ENCODE results near the gene MRTFA.

DNA sequence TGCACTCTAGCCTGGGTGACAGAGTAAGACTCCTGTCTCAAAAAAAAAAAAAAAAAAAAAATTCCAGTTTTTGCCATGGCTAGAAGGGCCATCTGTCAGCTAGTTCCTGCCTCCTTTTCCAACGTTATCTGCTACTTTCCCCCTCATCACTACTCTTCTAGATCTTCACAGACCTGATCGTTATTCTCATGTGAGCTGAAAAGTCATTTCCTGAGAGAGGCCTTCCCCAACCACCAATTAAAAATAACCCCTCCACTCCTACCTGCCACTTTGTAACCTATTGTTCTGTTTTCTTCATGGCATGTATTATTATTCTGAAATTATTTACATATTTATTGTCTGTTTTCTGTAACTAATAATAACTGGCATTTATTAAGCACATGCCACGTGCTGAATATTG, 241.9 kb downstream of the MRTFA start:
- TF ChIP-seq, protein P1, sequence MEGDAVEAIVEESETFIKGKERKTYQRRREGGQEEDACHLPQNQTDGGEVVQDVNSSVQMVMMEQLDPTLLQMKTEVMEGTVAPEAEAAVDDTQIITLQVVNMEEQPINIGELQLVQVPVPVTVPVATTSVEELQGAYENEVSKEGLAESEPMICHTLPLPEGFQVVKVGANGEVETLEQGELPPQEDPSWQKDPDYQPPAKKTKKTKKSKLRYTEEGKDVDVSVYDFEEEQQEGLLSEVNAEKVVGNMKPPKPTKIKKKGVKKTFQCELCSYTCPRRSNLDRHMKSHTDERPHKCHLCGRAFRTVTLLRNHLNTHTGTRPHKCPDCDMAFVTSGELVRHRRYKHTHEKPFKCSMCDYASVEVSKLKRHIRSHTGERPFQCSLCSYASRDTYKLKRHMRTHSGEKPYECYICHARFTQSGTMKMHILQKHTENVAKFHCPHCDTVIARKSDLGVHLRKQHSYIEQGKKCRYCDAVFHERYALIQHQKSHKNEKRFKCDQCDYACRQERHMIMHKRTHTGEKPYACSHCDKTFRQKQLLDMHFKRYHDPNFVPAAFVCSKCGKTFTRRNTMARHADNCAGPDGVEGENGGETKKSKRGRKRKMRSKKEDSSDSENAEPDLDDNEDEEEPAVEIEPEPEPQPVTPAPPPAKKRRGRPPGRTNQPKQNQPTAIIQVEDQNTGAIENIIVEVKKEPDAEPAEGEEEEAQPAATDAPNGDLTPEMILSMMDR (IDR thresholded peaks at IDR 0.05), result no peak
- no peak for TF ChIP-seq POLR2A (IDR thresholded peaks at IDR 0.05)

Data from uterus (tissue), 2 donors.